B cell (primary cell): Measurements from ENCODE around the gene TWNK. TPM values are rescaled to one million over a fixed set of nuclear protein-coding genes. Genes with fewer than 3 reads are reported as not detected.

Experiments used
- ATAC-seq: fragments of 200-7000 bp; cut with Tn5 transposase; one replicate; pipeline ENCODE4 v1.10.0; 2021; ENCODE audit warnings: low read depth, mild to moderate bottlenecking, moderate number of reproducible peaks, moderate library complexity
- CTCF ChIA-PET: fragments of 350-600 bp; sonication (Branson Sonifier 250); formaldehyde crosslinking; loops from one replicate; lab custom pipeline; 2021; ENCODE audit warnings: antibody characterized with exemption, inconsistent platforms; lab: Charles Lee
- POLR2A ChIA-PET: fragments of 350-600 bp; sonication (Branson Sonifier 250); formaldehyde crosslinking; loops from one replicate; lab custom pipeline; 2021; ENCODE audit warnings: antibody characterized with exemption; lab: Charles Lee
- DNase-seq: peaks from one replicate; pipeline ENCODE4 v3.0.0; 2013
- H2AFZ ChIP-seq: 2 replicates; pipeline ENCODE4 v1.6.1; 2012; ENCODE audit warnings: mild to moderate bottlenecking, low read depth, low read length; ENCODE audit not compliant: insufficient read depth, poor library complexity, severe bottlenecking
- H3K27ac ChIP-seq, 2 donors: 1 replicate in 1 of 2; 2 replicates in 1 of 2; pipeline ENCODE4 v1.5.1; 2012 to 2013; ENCODE audit warnings: low read length in 2 of 2, mild to moderate bottlenecking in 2 of 2, moderate library complexity in 1 of 2
- H3K27me3 ChIP-seq, 4 experiments: fragments of 200-600 bp in 1 of 4; sonication (generic) in 1 of 4; replicated peaks in 1 of 4; 1 replicate in 2 of 4; 2 replicates in 2 of 4; pipeline versions ENCODE4 v1.6.1 to v1.7.0; 2013 to 2016; ENCODE audit warnings: low read length in 3 of 4, mild to moderate bottlenecking in 2 of 4, mixed read lengths in 1 of 4, moderate library complexity in 1 of 4; ENCODE audit not compliant: insufficient read depth in 4 of 4, control insufficient read depth in 3 of 4; ENCODE audit errors: control extremely low read depth in 1 of 4
- H3K36me3 ChIP-seq, 2 experiments: replicated peaks in 1 of 2; 1 replicate in 1 of 2; 2 replicates in 1 of 2; pipeline versions ENCODE4 v1.6.1 to v1.7.1; 2013; ENCODE audit warnings: low read length in 1 of 2; ENCODE audit not compliant: insufficient read depth in 2 of 2, control insufficient read depth in 1 of 2; ENCODE audit errors: control extremely low read depth in 1 of 2, extremely low read depth in 1 of 2
- H3K4me1 ChIP-seq, 2 donors: fragments of 200-600 bp in 1 of 2; sonication (generic) in 1 of 2; 1 replicate in 1 of 2; 2 replicates in 1 of 2; pipeline versions ENCODE4 v1.5.1 to v1.6.1; 2013 to 2017; ENCODE audit warnings: low read length in 2 of 2; ENCODE audit not compliant: control insufficient read depth in 2 of 2, insufficient read depth in 2 of 2
- H3K4me2 ChIP-seq: replicated peaks from 2 replicates; pipeline ENCODE3; 2012; ENCODE audit warnings: mild to moderate bottlenecking, low read depth, low read length; ENCODE audit not compliant: poor library complexity, severe bottlenecking
- H3K4me3 ChIP-seq, 5 experiments: fragments of 200-600 bp in 1 of 5; sonication (generic) in 1 of 5; 1 replicate in 3 of 5; 2 replicates in 2 of 5; pipeline versions ENCODE4 v1.5.1 to v1.7.0; 2011 to 2016; ENCODE audit warnings: low read length in 4 of 5, mild to moderate bottlenecking in 4 of 5, low read depth in 2 of 5, control low read depth in 1 of 5, moderate library complexity in 1 of 5; ENCODE audit not compliant: insufficient read depth in 1 of 5; ENCODE audit errors: control extremely low read depth in 1 of 5, extremely low read depth in 1 of 5
- H3K79me2 ChIP-seq: fragments of 200-600 bp; sonication (generic); one replicate; pipeline ENCODE4 v1.6.0; 2016; ENCODE audit warnings: low read length; ENCODE audit not compliant: control insufficient read depth, insufficient read depth
- H3K9ac ChIP-seq: fragments of 200-600 bp; sonication (generic); 2 replicates; pipeline ENCODE4 v1.6.1; 2017; ENCODE audit warnings: mild to moderate bottlenecking, low read length, moderate library complexity
- H3K9me3 ChIP-seq, 3 donors: one replicate each; pipeline versions ENCODE4 v1.6.1 to v1.7.1; 2013; ENCODE audit warnings: low read length in 2 of 3; ENCODE audit not compliant: control insufficient read depth in 2 of 3, insufficient read depth in 1 of 3; ENCODE audit errors: control extremely low read depth in 1 of 3
- H4K20me1 ChIP-seq: 2 replicates; pipeline ENCODE4 v1.6.0; 2012; ENCODE audit warnings: mild to moderate bottlenecking, low read length; ENCODE audit not compliant: insufficient read depth, control insufficient read depth, poor library complexity, severe bottlenecking
- H3K27ac Mint-ChIP-seq: one replicate; pipeline ENCODE4 v1.8.0; 2021; ENCODE audit warnings: mixed read lengths
- H3K27me3 Mint-ChIP-seq: one replicate; pipeline ENCODE4 v1.8.0; 2021; ENCODE audit warnings: mixed read lengths
- H3K4me1 Mint-ChIP-seq: one replicate; pipeline ENCODE4 v1.8.0; 2021; ENCODE audit warnings: mixed read lengths
- H3K4me3 Mint-ChIP-seq: one replicate; pipeline ENCODE4 v1.8.0; 2021; ENCODE audit warnings: mixed read lengths
- H3K9me3 Mint-ChIP-seq: one replicate; pipeline ENCODE4 v1.8.0; 2022; ENCODE audit warnings: mixed read lengths; ENCODE audit not compliant: insufficient read depth
- CTCF ChIP-seq: fragments of 200-600 bp; IDR thresholded peaks from one replicate; pipeline ENCODE4 v1.8.0; 2022; ENCODE audit warnings: antibody characterized with exemption, mild to moderate bottlenecking
- EZH2 ChIP-seq: IDR thresholded peaks from 2 replicates; pipeline ENCODE4 v1.6.1; 2012; ENCODE audit warnings: borderline replicate concordance, low read depth, mild to moderate bottlenecking, moderate library complexity, low read length; ENCODE audit not compliant: insufficient read depth, poor library complexity, severe bottlenecking
- intact Hi-C: fragments of 100-400 bp; cut with micrococcal nuclease; formaldehyde crosslinking; loops from one replicate; pipeline ENCODE4 v1.10.0; 2022
- polyA plus RNA-seq: library from polyadenylated mRNA; depleted of rRNA; stranded (reverse); fragments of >200 nt; gene quantifications from 2 replicates; pipeline ENCODE4 v1.2.3, GENCODE V29; 2012
- total RNA-seq, 2 donors: library from RNA; stranded (reverse); fragments of 120-200 nt in 1 of 2; gene quantifications; 1 replicate in 1 of 2; 2 replicates in 1 of 2; pipeline versions ENCODE4 v1.2.3 to v1.2.4, GENCODE V29; 2013 to 2022

The TWNK gene
- total and polyA plus RNA-seq, 2 donors (not counting 1 experiment from before 2014, with no cell fraction given) = 7.2 to 11.8 TPM

GRCh38 chr10:100943508-100943907 is 43.8 kb upstream of the TWNK start:
- no peaks in the 10 kb centered on the region for H4K20me1 ChIP-seq
- intact Hi-C loops = no loop called here
- Mint-ChIP-seq H3K4me1 (no peaks in the 10 kb centered on the region), H3K9me3 (no peaks in the 10 kb centered on the region), H3K27me3 (no peaks in the 10 kb centered on the region), H3K27ac (no peak overlapping the region), H3K4me3 (no peak overlapping the region)
- H3K4me3 ChIP-seq = no peak overlapping the region
- no peak overlapping the region for H3K27ac ChIP-seq
- H3K9ac ChIP-seq = no peak overlapping the region
- no peaks in the 10 kb centered on the region for H3K27me3 ChIP-seq
- ATAC-seq (no peak), DNase-seq (no peak)
- H3K79me2 ChIP-seq = no peaks in the 10 kb centered on the region
- TF ChIP-seq CTCF (no peak), EZH2 (no peak)
- no peak overlapping the region for H3K4me2 ChIP-seq
- ChIA-PET POLR2A (no interaction called here), CTCF (interaction anchor here (0.8 kb wide), 1 partner anchor 38 kb away, joined by 3 read pairs; no protein-coding TSS in a partner anchor)
- H2AFZ ChIP-seq = no peak overlapping the region
- H3K4me1 ChIP-seq = no peaks in the 10 kb centered on the region
- no peaks in the 10 kb centered on the region for H3K9me3 ChIP-seq
- peaks cover 14 to 65% of the 10 kb centered on the region in 2 experiments for H3K36me3 ChIP-seq

GRCh38 chr10:100945754-100946153 is 41.6 kb upstream of the TWNK start:
- H3K27ac ChIP-seq = no peak overlapping the region
- CTCF ChIA-PET = interaction anchor here (0.6 kb wide), 1 partner anchor 72 kb away, joined by 3 read pairs; no protein-coding TSS in a partner anchor
- H3K79me2 ChIP-seq = no peaks in the 10 kb centered on the region
- Mint-ChIP-seq H3K9me3 (no peaks in the 10 kb centered on the region), H3K4me1 (no peaks in the 10 kb centered on the region), H3K4me3 (no peak overlapping the region), H3K27ac (no peak overlapping the region), H3K27me3 (no peaks in the 10 kb centered on the region)
- no peak overlapping the region for H3K9ac ChIP-seq
- no peak overlapping the region for H2AFZ ChIP-seq
- ATAC-seq = no peak
- DNase-seq = no peak
- H3K4me3 ChIP-seq = no peak overlapping the region
- H3K36me3 ChIP-seq = peaks cover 7 to 74% of the 10 kb centered on the region in 2 experiments
- no peaks in the 10 kb centered on the region for H3K4me1 ChIP-seq
- POLR2A ChIA-PET = no interaction called here
- H3K9me3 ChIP-seq = no peaks in the 10 kb centered on the region
- no peaks in the 10 kb centered on the region for H4K20me1 ChIP-seq
- no peaks in the 10 kb centered on the region for H3K27me3 ChIP-seq
- intact Hi-C loops = no loop called here
- TF ChIP-seq EZH2 (no peak), CTCF (no peak)
- no peak overlapping the region for H3K4me2 ChIP-seq
